NB4 (cell line): ENCODE measurements around the gene POTEG.
"Not testable (repeated sequence)": the region's sequence is repeated elsewhere in the genome, so short reads cannot be mapped to it uniquely, and the experiment has no call there.

Source experiments
- CTCF ChIP-seq: IDR thresholded peaks from one replicate; pipeline ENCODE4 v1.5.1; 2012; ENCODE audit warnings: low read depth, low read length
- MAX ChIP-seq: IDR thresholded peaks from 2 replicates; pipeline ENCODE4 v1.6.1; 2011; ENCODE audit warnings: low read depth, low read length
- POLR2A ChIP-seq: IDR thresholded peaks from 2 replicates; pipeline ENCODE4 v1.6.1; 2011; ENCODE audit warnings: mild to moderate bottlenecking; ENCODE audit not compliant: insufficient read length; ENCODE audit errors: extremely low read depth

- TF ChIP-seq CTCF, POLR2A, MAX: not testable (repeated sequence)
Measured at GRCh38 chr14:19371767-19372166, 62.4 kb downstream of the POTEG start.
